Activated T-cell treated with anti-CD3 and anti-CD28 coated beads, Interleukin-2, amount 50 U/mL, for 24 hours (primary cell): Measurements from ENCODE around the gene F2R.
"Not testable (repeated sequence)": the region's sequence is repeated elsewhere in the genome, so short reads cannot be mapped to it uniquely, and the experiment has no call there.

Source experiments
- DNase-seq: peaks from one replicate; pipeline ENCODE4 v3.0.0-alpha.2; 2020
- H3K27ac Mint-ChIP-seq: 2 replicates; pipeline ENCODE4 v1.8.0; 2020; ENCODE audit warnings: mild to moderate bottlenecking, mixed read lengths
- H3K27me3 Mint-ChIP-seq: 2 replicates; pipeline ENCODE4 v1.8.0; 2020; ENCODE audit warnings: mixed read lengths
- H3K36me3 Mint-ChIP-seq: 2 replicates; pipeline ENCODE4 v1.8.0; 2020; ENCODE audit warnings: low read depth, mixed read lengths
- H3K4me1 Mint-ChIP-seq: 2 replicates; pipeline ENCODE4 v1.8.0; 2020; ENCODE audit warnings: low read depth, mixed read lengths
- H3K4me3 Mint-ChIP-seq: 2 replicates; pipeline ENCODE4 v1.8.0; 2020; ENCODE audit warnings: mild to moderate bottlenecking, moderate library complexity, mixed read lengths
- H3K9me3 Mint-ChIP-seq: 2 replicates; pipeline ENCODE4 v1.8.0; 2020; ENCODE audit warnings: mixed read lengths

Gene F2R

GRCh38 chr5:76775921-76776320 is 60.0 kb downstream of the F2R start:
- DNase-seq, result no peak
- Mint-ChIP-seq H3K4me1 (peaks cover 4% of the 10 kb centered on the region), H3K27me3 (no peaks in the 10 kb centered on the region), H3K4me3 (no peak overlapping the region), H3K9me3 (no peaks in the 10 kb centered on the region), H3K36me3 (no peaks in the 10 kb centered on the region), H3K27ac (no peak overlapping the region)

- no peak for DNase-seq
- Mint-ChIP-seq H3K4me1 (peaks cover 4% of the 10 kb centered on the region), H3K9me3 (no peaks in the 10 kb centered on the region), H3K36me3 (no peaks in the 10 kb centered on the region), H3K4me3 (no peak overlapping the region), H3K27me3 (no peaks in the 10 kb centered on the region), H3K27ac (no peak overlapping the region)
Observed at GRCh38 chr5:76776391-76776790, 60.5 kb downstream of the F2R start.

GRCh38 chr5:76780616-76781015 is 64.7 kb downstream of the F2R start:
- DNase-seq, H3K27ac Mint-ChIP-seq, H3K27me3 Mint-ChIP-seq, H3K9me3 Mint-ChIP-seq, H3K4me1 Mint-ChIP-seq, H3K4me3 Mint-ChIP-seq, H3K36me3 Mint-ChIP-seq: not testable (repeated sequence)

GRCh38 chr5:76781775-76782174 is 65.8 kb downstream of the F2R start:
- no peaks in the 10 kb centered on the region for H3K27me3 Mint-ChIP-seq
- H3K36me3 Mint-ChIP-seq, result no peaks in the 10 kb centered on the region
- no peak for DNase-seq
- no peaks in the 10 kb centered on the region for H3K9me3 Mint-ChIP-seq
- H3K4me1 Mint-ChIP-seq, result no peaks in the 10 kb centered on the region
- no peak overlapping the region for H3K27ac Mint-ChIP-seq
- no peak overlapping the region for H3K4me3 Mint-ChIP-seq

DNA sequence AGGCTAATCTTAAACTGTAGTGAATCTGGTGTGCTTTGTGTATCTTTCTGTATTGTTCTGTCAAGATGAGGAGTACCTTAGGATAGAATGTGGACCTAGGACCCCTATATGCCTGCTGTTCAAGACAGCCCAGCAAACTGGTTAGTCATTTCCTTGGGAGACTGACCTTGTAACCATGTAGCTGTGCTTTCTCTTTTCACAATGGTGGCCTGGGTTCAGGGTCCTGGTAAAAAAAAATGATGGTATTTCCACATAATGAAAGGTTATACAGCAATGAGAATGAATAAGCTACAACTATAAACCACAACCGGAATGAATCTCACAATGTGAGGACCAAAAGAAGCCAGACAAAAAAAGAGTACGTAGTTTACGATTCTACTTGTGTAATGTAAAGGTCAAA is 66.5 kb downstream of the F2R start:
- Mint-ChIP-seq H3K9me3 (no peaks in the 10 kb centered on the region), H3K27me3 (no peaks in the 10 kb centered on the region), H3K36me3 (no peaks in the 10 kb centered on the region), H3K4me3 (no peak overlapping the region), H3K4me1 (no peaks in the 10 kb centered on the region), H3K27ac (no peak overlapping the region)
- no peak for DNase-seq
